ENCODE results near the gene EMID1.

Gene EMID1

GRCh38 chr22:29251981-29252911, 46.5 kb downstream of the EMID1 start:
- Mint-ChIP-seq H3K4me3 (no peak overlapping the region), H3K4me1 (ENCODE audit: low read depth) (no peaks in the 10 kb centered on the region), H3K36me3 (ENCODE audit: low read depth) (no peaks in the 10 kb centered on the region), H3K9me3 (no peaks in the 10 kb centered on the region), H3K27me3 (ENCODE audit: low read depth) (peaks cover 5% of the 10 kb centered on the region), H3K27ac (no peak overlapping the region)

DNA sequence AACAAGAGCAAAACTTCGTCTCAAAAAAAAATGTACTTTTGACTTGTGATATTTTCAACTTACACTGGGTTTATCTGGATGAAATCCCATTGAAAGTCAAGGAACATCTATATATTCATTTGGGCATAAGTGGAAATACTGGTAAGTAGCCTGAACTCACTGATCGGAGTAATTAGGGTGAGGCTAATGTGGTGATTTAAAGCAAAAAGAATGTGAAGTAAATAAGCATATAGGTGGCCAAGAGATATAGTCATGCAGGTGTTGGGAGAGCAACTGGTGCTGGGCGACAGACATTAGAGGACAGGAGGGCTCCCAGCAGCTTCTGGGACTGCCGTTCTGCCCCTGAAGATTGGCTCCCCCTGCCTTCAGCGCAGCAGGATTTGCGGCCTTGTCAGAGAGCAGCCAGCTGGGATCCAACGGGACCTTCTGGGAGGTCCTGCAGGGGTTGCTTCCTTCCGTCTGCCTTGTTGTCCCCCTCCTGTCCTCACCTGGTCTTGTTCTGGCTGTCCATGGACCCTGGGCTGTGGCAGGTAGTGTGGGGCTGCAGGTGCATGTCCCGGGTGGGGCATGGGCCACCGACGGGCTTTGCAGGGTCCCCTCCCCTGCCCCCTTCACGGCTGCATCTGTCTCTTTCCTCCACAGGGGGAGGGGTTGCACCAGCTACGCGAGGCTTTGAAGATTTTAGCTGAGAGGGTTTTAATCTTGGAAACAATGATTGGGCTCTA, 48.0 kb downstream of the EMID1 start:
- no peak overlapping the region for H3K4me3 Mint-ChIP-seq

DNA sequence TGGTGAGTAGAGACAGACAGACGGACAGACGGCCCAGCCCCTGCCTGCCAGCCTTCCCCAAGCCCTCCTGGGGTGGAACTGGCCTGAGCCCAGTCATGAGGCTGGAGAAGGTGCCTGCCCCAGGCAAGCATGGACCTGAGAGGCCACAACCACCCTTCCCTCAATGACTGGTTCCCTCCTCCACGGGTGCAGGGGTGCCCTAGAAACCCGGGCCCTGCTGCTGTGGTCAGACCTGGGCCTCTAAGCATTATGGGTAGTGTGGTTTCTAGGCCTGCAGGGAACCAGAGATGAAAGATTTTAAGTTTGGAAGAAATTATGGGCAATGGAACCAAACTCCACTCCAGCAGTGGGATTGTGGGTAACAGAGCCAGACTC, 48.6 kb downstream of the EMID1 start:
- Mint-ChIP-seq H3K4me1 (ENCODE audit: low read depth) (peaks cover 4% of the 10 kb centered on the region), H3K27me3 (ENCODE audit: low read depth) (peaks cover 5% of the 10 kb centered on the region)

More for the DNA sequence above, 48.0 kb downstream of the EMID1 start:
- Mint-ChIP-seq H3K4me1 (ENCODE audit: low read depth) (peaks cover 4% of the 10 kb centered on the region), H3K36me3 (ENCODE audit: low read depth) (no peaks in the 10 kb centered on the region), H3K27me3 (ENCODE audit: low read depth) (peaks cover 5% of the 10 kb centered on the region), H3K9me3 (no peaks in the 10 kb centered on the region), H3K27ac (no peak overlapping the region)

DNA sequence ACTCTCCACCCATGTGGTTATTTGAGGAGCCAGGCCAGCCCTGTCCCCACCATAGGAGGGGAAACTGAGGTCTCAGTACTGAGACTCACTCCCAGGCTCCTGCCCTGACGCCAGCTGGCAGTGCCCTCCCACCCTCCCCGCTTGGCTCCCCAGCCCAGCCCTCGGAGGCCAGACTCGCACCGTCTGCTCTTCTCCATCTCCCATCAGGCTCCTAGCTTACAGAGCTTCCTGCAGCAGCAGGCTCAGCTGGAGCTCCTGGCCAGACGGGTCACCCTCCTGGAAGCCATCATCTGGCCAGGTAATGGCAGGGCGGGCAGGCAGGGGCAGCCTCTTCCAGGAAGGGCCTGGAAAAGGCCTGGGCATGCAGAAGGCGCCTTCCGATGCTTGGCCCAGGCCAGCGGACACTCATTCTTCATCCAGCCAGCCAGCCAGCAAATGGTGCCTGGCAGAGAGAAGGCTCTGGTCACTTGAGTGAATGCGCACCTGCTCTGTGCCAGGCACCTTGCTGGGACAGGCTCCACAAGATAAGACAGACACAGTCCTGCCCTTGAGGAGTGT, 49.4 kb downstream of the EMID1 start:
- Mint-ChIP-seq H3K4me1 (ENCODE audit: low read depth) (peaks cover 4% of the 10 kb centered on the region), H3K27me3 (ENCODE audit: low read depth) (peaks cover 5% of the 10 kb centered on the region), H3K9me3 (no peaks in the 10 kb centered on the region), H3K4me3 (no peak overlapping the region), H3K27ac (no peak overlapping the region), H3K36me3 (ENCODE audit: low read depth) (no peaks in the 10 kb centered on the region)

More for the DNA sequence above, 48.6 kb downstream of the EMID1 start:
- Mint-ChIP-seq H3K9me3 (no peaks in the 10 kb centered on the region), H3K36me3 (ENCODE audit: low read depth) (no peaks in the 10 kb centered on the region), H3K27ac (no peak overlapping the region), H3K4me3 (no peak overlapping the region)

DNA sequence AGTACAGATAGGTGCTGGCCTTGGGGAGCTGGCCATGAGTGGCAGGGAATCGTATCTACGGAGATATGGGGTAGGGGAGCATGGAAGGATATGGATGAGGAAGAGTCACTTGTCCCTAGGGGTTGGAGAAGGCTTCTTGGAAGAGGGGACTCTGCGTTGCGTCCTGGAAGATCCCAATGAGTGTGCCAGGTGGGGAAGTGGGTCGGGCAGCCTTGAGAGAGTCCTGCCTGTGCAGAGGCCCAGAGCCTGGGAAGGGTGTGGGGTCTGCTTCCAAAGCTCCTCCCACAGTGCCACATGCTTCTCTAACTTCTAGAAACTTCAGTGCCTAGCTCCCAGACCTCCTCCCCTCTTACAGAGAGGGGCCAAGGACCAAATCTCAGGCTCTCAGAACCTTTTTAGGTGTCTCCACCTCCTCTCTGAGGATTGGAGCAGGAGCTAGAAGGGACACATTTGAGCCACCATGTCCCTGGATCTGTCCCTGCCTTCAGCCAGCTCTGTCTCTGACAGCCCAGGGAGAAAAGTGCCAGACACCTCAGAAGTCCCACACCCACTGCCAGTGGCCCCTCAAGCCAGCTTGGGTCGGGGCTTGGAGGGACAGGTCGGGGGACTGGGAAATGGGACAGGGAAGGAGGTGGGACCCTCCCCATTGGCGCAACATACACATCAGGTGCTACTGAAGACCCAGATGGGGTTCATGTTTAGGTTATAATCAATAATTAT, 51.1 kb downstream of the EMID1 start:
- no peaks in the 10 kb centered on the region for H3K9me3 Mint-ChIP-seq
- peaks cover 5% of the 10 kb centered on the region for H3K27me3 Mint-ChIP-seq (ENCODE audit: low read depth)
- peaks cover 4% of the 10 kb centered on the region for H3K4me1 Mint-ChIP-seq (ENCODE audit: low read depth)
- no peak overlapping the region for H3K27ac Mint-ChIP-seq
- H3K4me3 Mint-ChIP-seq = no peak overlapping the region
- no peaks in the 10 kb centered on the region for H3K36me3 Mint-ChIP-seq (ENCODE audit: low read depth)

DNA sequence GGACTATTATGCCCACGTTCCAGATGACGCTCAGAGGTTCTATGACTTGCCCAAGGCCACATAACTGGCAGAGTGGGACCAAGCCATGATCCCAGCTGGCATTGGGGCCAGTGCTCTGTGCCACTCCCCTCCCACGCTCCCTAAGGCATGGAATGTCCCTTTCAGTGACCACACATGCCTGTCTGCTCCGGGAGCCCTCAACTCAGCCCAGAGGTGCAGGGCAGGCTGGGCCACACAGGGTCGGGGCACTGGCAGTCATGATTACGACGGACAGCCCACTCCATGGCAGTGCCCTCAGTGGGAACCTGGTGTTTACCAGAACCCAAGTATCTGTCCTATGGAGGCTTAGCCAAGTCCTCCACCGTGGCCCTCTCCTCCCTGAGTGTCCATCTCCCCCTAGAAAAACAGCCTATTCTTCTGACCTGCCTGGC, 52.1 kb downstream of the EMID1 start:
- H3K27ac Mint-ChIP-seq = no peak overlapping the region
- peaks cover 4% of the 10 kb centered on the region for H3K4me1 Mint-ChIP-seq (ENCODE audit: low read depth)
- no peak overlapping the region for H3K4me3 Mint-ChIP-seq
- H3K9me3 Mint-ChIP-seq = no peaks in the 10 kb centered on the region
- no peaks in the 10 kb centered on the region for H3K36me3 Mint-ChIP-seq (ENCODE audit: low read depth)
- H3K27me3 Mint-ChIP-seq (ENCODE audit: low read depth) = no peaks in the 10 kb centered on the region

DNA sequence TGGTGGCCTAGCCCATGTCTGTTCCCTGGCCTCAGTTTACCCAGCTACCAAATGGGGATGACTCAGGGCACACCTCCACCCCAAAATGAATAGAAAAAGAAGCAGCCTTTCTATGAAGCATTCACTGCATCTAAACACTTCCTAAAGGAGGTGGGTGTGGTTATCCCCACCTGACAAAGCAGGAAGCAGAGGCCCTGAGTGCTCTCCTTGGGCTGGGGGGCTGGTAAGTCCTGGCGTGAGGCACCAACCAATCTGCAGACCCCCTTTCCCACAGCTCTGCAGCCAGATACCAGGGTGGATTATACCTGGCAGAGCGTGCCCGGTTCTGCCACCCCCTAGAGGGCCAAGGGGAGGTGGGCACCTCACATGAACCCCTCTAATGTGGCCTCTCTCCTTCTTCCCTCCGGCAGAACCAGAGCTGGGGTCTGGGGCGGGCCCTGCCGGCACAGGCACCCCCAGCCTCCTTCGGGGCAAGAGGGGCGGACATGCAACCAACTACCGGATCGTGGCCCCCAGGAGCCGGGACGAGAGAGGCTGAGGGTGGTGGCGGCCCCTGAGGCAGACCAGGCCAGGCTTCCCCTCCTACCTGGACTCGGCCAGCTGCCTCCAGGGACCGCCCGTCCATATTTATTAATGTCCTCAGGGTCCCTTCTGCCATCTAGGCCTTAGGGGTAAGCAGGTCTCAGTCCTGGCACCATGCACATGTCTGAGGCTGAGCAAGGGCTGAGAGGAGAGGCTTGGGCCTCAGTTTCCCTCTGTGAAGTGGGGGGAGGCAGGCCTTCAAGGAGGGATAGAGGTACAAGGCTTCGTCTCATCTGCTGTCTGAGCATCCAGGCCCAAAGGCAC, 52.9 kb downstream of the EMID1 start:
- no peak overlapping the region for H3K4me3 Mint-ChIP-seq
- no peaks in the 10 kb centered on the region for H3K9me3 Mint-ChIP-seq

DNA sequence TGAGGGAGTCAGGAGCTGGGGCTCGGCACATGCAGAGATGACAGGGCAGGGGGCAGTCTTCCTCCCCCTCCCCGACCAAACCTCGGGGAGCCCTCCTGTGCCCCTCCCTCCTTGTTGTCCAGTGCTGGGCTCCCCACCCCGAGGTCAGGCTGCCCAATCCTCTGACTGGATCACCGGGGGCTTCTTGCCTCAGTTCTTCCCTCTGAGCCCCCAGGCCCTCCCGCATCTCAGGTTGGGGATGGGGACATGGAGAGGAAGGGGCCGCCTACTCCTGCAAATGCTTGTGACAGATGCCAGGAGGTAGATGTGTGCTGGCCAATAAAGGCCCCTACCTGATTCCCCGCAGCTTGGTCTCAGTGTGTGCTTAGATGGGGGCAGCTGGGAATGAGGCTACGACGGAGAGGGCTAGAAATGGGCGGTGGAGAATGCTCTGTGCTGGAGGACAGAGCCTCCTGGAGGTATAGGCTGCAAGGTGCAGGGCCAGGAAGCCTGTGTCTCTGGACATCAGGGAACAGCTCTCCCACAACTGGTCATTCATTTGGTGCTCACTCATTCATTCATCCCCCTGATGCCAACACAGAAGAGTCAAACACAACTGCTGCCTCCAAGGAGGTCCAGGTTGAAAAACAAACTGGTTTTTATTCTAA, 53.7 kb downstream of the EMID1 start:
- Mint-ChIP-seq H3K9me3 (no peaks in the 10 kb centered on the region), H3K4me3 (no peak overlapping the region)

More for the DNA sequence above, 52.9 kb downstream of the EMID1 start:
- no peak overlapping the region for H3K27ac Mint-ChIP-seq
- no peaks in the 10 kb centered on the region for H3K27me3 Mint-ChIP-seq (ENCODE audit: low read depth)
- H3K4me1 Mint-ChIP-seq (ENCODE audit: low read depth) = peaks cover 4% of the 10 kb centered on the region
- no peaks in the 10 kb centered on the region for H3K36me3 Mint-ChIP-seq (ENCODE audit: low read depth)

GRCh38 chr22:29260031-29260560, 54.4 kb downstream of the EMID1 start:
- H3K4me3 Mint-ChIP-seq = no peak overlapping the region
- no peak overlapping the region for H3K27ac Mint-ChIP-seq
- peaks cover 4% of the 10 kb centered on the region for H3K4me1 Mint-ChIP-seq (ENCODE audit: low read depth)
- H3K9me3 Mint-ChIP-seq = no peaks in the 10 kb centered on the region
- H3K36me3 Mint-ChIP-seq (ENCODE audit: low read depth) = no peaks in the 10 kb centered on the region
- H3K27me3 Mint-ChIP-seq (ENCODE audit: low read depth) = no peaks in the 10 kb centered on the region

More for the DNA sequence above, 53.7 kb downstream of the EMID1 start:
- Mint-ChIP-seq H3K27me3 (ENCODE audit: low read depth) (no peaks in the 10 kb centered on the region), H3K27ac (no peak overlapping the region), H3K4me1 (ENCODE audit: low read depth) (peaks cover 4% of the 10 kb centered on the region), H3K36me3 (ENCODE audit: low read depth) (no peaks in the 10 kb centered on the region)

GRCh38 chr22:29260601-29261315, 55.1 kb downstream of the EMID1 start:
- Mint-ChIP-seq H3K4me3 (no peak overlapping the region), H3K4me1 (ENCODE audit: low read depth) (peaks cover 4% of the 10 kb centered on the region), H3K27me3 (ENCODE audit: low read depth) (no peaks in the 10 kb centered on the region), H3K27ac (no peak overlapping the region), H3K36me3 (ENCODE audit: low read depth) (no peaks in the 10 kb centered on the region), H3K9me3 (no peaks in the 10 kb centered on the region)

DNA sequence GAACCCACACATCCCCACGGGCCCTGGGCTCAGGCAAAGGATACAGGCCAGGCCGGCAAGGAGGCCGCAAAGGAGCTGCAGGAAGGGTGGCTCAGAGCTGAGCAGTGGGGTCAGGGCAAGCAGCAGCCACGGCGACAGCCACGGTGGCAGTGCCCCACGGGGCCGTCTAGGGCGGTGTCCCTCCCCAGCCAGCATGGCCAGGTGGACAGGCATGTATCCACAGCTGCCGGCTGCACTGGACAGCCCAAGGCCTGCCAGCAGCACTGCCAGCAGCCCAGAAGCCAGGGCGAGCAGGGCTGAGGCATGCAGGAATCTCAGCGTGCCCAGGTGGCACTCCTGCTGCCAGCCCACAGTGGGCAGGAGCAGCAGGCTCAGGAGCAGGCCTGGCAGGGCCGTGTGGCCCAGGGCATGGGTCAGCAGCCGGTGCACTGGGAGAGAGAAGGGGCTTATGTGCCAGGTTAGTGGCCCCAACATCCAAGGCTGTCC, 58.1 kb downstream of the EMID1 start:
- Mint-ChIP-seq H3K4me3 (no peak overlapping the region), H3K27ac (no peak overlapping the region), H3K27me3 (ENCODE audit: low read depth) (peaks cover 3% of the 10 kb centered on the region), H3K4me1 (ENCODE audit: low read depth) (peaks cover 9% of the 10 kb centered on the region), H3K36me3 (ENCODE audit: low read depth) (peaks cover 7% of the 10 kb centered on the region), H3K9me3 (no peaks in the 10 kb centered on the region)

DNA sequence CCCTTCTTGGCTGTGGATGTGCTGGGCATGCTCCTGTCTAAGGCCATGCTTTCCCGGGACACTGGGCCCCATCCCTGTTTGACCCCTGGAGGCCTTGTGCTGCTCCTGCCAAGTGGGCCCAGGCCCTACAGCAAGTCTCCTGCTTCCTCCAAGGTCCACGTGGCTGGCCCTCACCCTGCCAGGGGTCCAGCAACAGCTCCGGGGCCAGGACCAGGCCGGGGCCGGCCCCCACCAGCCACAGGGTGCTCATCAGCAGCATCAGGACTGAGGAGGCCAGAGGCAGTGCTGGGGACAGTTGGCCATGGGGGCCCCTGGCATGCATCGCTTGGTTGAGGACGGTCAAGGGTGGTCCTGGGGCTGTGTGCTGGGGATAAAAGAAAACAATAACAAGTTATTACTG, 59.6 kb downstream of the EMID1 start:
- Mint-ChIP-seq H3K27me3 (ENCODE audit: low read depth) (peaks cover 3% of the 10 kb centered on the region), H3K27ac (no peak overlapping the region), H3K9me3 (no peaks in the 10 kb centered on the region), H3K4me1 (ENCODE audit: low read depth) (peaks cover 20% of the 10 kb centered on the region), H3K4me3 (no peak overlapping the region), H3K36me3 (ENCODE audit: low read depth) (peaks cover 16% of the 10 kb centered on the region)

Data from T-helper 1 cell treated with Interleukin-12 subunit alpha and Interleukin-12 subunit beta and Interleukin-4 antibody, amounts not matched to agents 30 μg/mL and 1 μg/mL, for 36 hours (primary cell).